ENCODE data around the gene CBLIF. TPM values are rescaled to one million over a fixed set of nuclear protein-coding genes. Genes with fewer than 3 reads are reported as not detected.
A peak's percentile ranks its signal among the peaks of the same experiment; 100 is the strongest.
"Not testable (repeated sequence)": the region's sequence is repeated elsewhere in the genome, so short reads cannot be mapped to it uniquely, and the experiment has no call there.

CBLIF gene
- total RNA-seq, 2 experiments from 2014 or later, result not detected

DNA sequence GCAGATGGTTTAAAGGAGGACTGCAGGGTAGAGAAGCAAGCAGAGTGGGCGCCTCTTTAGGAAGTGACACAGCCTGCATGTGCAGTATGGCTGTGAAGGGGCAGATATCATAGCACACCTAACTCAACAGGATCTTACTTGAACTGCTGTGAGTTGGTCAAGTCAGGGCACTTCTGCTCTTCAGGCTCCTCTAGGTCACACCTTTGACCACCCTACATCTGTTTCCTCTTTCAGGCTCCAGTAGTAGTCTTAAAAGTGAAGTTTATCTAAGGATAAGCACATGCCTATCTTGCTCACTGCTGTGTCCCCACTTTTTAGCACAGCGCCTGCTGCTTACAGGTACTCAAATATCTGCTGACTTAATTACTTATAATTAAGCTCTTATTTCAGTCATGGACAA, 41.2 kb downstream of the CBLIF start:
- POLR2A ChIA-PET, result no interaction called here

DNA sequence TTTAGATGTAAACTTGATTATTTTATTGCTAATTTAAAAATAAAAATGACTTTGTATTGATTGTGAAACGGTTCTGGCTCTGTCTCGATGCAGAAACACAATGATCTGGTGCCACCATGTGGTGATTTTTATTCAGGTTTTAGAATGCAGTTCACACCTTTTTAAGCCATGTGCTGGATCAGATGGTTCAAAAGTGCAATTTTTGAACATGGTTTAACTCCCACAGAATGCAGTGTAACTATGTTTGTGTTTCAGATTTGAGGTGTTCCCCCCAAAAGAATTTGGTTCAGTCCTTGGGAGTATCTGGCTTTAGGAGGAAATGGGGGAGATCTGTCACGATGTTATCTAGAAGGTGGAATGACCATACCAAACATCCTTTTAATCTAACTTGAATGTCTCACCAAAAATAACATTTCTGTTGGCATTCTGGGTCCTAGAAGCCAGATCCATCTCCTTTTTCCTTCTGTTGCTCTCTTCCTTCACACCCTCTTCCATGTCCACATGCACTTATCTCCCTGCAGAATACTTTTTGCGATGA, 42.6 kb downstream of the CBLIF start:
- Mint-ChIP-seq H3K27ac (no peak overlapping the region), H3K9me3 (no peaks in the 10 kb centered on the region), H3K27me3 (no peaks in the 10 kb centered on the region), H3K4me3 (no peak overlapping the region), H3K4me1 (peaks cover 15% of the 10 kb centered on the region), H3K36me3 (ENCODE audit: low read depth) (peaks cover 26% of the 10 kb centered on the region)
- CTCF ChIA-PET, result interaction anchor here (1.0 to 4.1 kb wide), 5 partner anchors 14 to 48 kb away, joined by 3 to 30 read pairs (median 4); partner anchors contain the start of gene STX3
- POLR2A ChIA-PET, result no interaction called here
- peak; percentile 79 for DNase-seq

More for the DNA sequence above, 41.2 kb downstream of the CBLIF start:
- no peak for DNase-seq
- Mint-ChIP-seq H3K4me3 (no peak overlapping the region), H3K27me3 (no peaks in the 10 kb centered on the region), H3K9me3 (no peaks in the 10 kb centered on the region), H3K36me3 (ENCODE audit: low read depth) (peaks cover 28% of the 10 kb centered on the region), H3K4me1 (peaks cover 22% of the 10 kb centered on the region), H3K27ac (no peak overlapping the region)
- CTCF ChIA-PET, result interaction anchor here (0.6 kb wide), 1 partner anchor 112 kb away, joined by 3 read pairs; no protein-coding TSS in a partner anchor

DNA sequence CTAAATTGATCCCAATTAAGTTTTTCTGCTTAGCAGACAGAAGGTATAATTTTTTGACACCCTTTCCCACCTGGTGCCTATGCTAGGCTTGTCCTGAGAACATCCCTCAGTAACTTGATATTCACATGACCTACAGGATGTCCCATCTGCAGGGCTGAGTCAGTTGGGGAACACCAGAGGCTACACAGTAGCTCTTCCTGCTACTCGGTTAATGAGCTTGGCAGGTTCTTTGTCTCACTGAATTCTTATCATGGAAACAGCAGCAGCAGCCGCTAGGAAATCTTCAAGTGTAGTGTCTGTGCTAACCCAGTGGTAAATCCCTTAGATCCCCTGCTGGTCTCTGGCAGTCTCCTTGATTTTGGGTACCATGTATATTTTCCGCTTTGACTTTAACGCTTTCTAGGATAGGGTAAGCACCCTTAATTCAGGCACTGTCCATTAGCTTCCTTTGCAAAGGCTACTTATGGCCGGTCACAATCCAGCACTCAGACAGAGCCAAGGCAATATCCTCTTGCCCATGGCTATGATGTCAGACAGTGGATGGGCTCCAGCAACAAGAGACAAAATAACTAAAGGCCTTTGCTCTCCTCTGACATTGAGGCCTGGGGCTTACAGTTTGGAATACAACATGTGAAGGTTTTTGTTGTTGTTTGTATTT, 43.2 kb downstream of the CBLIF start:
- Mint-ChIP-seq H3K4me3 (no peak overlapping the region), H3K27ac (no peak overlapping the region), H3K9me3 (no peaks in the 10 kb centered on the region), H3K4me1 (peaks cover 15% of the 10 kb centered on the region), H3K36me3 (ENCODE audit: low read depth) (peaks cover 27% of the 10 kb centered on the region), H3K27me3 (no peaks in the 10 kb centered on the region)
- ChIA-PET POLR2A (interaction anchor here (0.6 kb wide), 1 partner anchor 50 kb away, joined by 5 read pairs; no protein-coding TSS in a partner anchor), CTCF (interaction anchor here (0.6 to 4.1 kb wide), 14 partner anchors 8 to 125 kb away, joined by 3 to 30 read pairs (median 4); partner anchors contain the start of gene STX3)
- DNase-seq, result no peak

- CTCF ChIA-PET, result interaction anchor here (0.8 to 4.1 kb wide), 14 partner anchors 8 to 124 kb away, joined by 3 to 30 read pairs (median 4); partner anchors contain the start of gene STX3
- H3K36me3 Mint-ChIP-seq (ENCODE audit: low read depth), result peaks cover 21% of the 10 kb centered on the region
- H3K27ac Mint-ChIP-seq, result no peak overlapping the region
- POLR2A ChIA-PET, result no interaction called here
- DNase-seq, result no peak
- H3K4me1 Mint-ChIP-seq, result peaks cover 15% of the 10 kb centered on the region
- H3K27me3 Mint-ChIP-seq, result no peaks in the 10 kb centered on the region
- H3K4me3 Mint-ChIP-seq, result no peak overlapping the region
- no peaks in the 10 kb centered on the region for H3K9me3 Mint-ChIP-seq
Measured at GRCh38 chr11:59801160-59801706, 44.1 kb downstream of the CBLIF start.

DNA sequence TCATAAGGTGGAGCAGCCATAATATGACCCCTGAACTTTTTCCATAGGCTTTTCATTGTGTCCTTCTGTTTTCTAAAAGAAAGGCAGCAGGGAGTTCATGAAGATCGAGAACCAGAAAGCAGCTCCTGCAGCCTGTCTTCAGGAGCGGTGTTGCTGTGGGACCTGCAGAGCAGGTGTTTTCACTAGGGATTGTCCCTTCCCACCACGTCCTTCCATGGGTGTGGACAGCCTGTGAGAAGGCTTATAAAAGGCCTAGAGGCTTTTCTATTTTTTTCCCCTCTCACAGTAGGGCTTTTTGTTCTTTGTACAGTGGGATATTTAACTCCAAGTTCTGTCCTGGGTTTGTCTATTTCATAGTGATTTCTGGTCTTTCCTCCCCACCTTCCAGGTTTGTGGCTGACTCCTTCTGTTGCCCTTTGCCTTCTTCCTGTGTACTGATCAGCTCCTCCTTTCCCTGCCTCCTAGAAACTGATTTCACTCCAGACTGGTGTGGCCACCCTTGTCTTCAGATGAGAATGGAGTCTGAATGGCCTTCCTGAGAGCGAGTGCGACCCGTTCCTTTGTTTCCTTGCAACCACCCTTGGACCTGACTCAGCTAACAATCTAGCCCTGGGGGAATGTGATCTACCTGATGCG, 44.8 kb downstream of the CBLIF start:
- no peak for DNase-seq
- Mint-ChIP-seq H3K36me3 (ENCODE audit: low read depth) (peaks cover 24% of the 10 kb centered on the region), H3K4me1 (peaks cover 15% of the 10 kb centered on the region), H3K27ac (peak overlapping the region; percentile 34), H3K4me3 (no peak overlapping the region), H3K27me3 (no peaks in the 10 kb centered on the region), H3K9me3 (no peaks in the 10 kb centered on the region)
- CTCF ChIA-PET, result interaction anchor here (1.2 to 4.1 kb wide), 3 partner anchors 11 to 45 kb away, joined by 3 to 30 read pairs (median 3); partner anchors contain the start of gene STX3
- POLR2A ChIA-PET, result no interaction called here

DNA sequence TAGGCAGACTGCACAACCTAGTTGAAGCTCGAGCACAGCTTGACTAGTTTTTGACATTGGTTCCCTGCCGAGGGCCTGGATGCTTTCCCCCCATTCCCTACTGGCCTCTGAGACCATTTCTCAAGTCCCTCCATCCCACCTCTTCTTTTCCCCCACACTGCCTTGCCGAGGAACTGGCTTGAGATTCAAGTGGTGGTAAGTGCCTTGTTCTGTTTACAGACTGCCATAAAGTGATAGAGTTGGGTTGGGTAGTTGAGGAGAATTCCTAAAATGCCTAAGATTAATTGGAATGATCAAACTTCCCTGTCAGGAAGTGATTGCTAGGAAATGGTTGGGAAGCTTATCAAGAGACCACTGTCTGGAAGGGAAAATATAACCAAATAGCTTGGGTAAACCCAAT, 50.9 kb downstream of the CBLIF start:
- POLR2A ChIA-PET, result no interaction called here
- Mint-ChIP-seq H3K27me3 (no peaks in the 10 kb centered on the region), H3K4me1 (no peaks in the 10 kb centered on the region), H3K9me3 (no peaks in the 10 kb centered on the region), H3K27ac (no peak overlapping the region), H3K4me3 (no peak overlapping the region), H3K36me3 (ENCODE audit: low read depth) (peaks cover 43% of the 10 kb centered on the region)
- DNase-seq, result no peak
- CTCF ChIA-PET, result interaction anchor here (0.5 kb wide), 1 partner anchor 16 kb away, joined by 4 read pairs; no protein-coding TSS in a partner anchor

- CTCF ChIA-PET, result interaction anchor here (2.1 kb wide), 1 partner anchor 9 kb away, joined by 10 read pairs; no protein-coding TSS in a partner anchor
- peaks cover 54% of the 10 kb centered on the region for H3K36me3 Mint-ChIP-seq (ENCODE audit: low read depth)
- H3K9me3 Mint-ChIP-seq, result no peaks in the 10 kb centered on the region
- H3K4me1 Mint-ChIP-seq, result peaks cover 7% of the 10 kb centered on the region
- no peaks in the 10 kb centered on the region for H3K27me3 Mint-ChIP-seq
- POLR2A ChIA-PET, result no interaction called here
- H3K4me3 Mint-ChIP-seq, result no peak overlapping the region
- no peak for DNase-seq
- H3K27ac Mint-ChIP-seq, result no peak overlapping the region
Measured at GRCh38 chr11:59792507-59792906, 52.8 kb downstream of the CBLIF start.

DNA sequence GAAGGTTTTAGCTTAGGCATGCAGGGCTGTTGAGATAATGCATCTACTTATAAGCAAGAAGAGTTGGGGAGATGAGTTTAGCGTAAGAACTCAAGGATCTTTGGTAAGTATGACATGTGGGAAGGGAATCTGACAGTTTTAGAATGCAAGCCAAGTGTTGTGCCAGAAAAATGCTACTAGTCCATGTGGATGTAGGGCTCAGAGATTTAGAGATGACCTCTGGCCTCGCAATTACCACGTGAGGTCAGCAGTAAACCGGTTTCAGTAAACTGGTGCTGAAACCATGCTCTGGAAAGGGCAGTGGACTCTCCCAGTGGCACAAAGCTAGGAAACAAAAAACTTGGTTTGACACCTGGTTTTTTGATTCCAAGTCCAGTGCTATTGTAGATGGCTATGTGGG, 53.7 kb downstream of the CBLIF start:
- CTCF ChIA-PET, result interaction anchor here (2.1 kb wide), 1 partner anchor 10 kb away, joined by 10 read pairs; no protein-coding TSS in a partner anchor
- H3K36me3 Mint-ChIP-seq (ENCODE audit: low read depth), result peaks cover 58% of the 10 kb centered on the region
- POLR2A ChIA-PET, result no interaction called here

DNA sequence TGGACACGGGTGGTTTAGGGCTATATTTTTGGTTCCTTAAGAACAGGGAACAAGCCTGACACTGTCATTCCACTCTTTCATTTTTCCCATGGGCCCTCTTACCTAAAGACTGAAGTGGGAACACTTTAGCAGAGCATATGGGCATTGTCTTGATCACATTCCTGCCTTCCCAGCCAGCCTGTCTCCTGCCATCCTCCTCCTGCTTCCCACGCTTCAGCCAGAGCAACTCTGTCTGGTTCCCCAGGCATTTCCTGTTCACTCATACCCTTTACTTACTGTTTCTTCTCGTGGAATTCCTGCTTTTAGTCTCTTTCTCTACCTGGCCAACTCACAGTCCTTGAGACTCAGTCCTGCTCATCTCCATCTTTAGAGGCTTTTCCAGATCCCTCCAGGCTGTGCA, 57.5 kb downstream of the CBLIF start:
- no peaks in the 10 kb centered on the region for H3K27me3 Mint-ChIP-seq
- no peak for DNase-seq
- peaks cover 67% of the 10 kb centered on the region for H3K36me3 Mint-ChIP-seq (ENCODE audit: low read depth)
- no peak overlapping the region for H3K27ac Mint-ChIP-seq
- ChIA-PET POLR2A (interaction anchor here (0.7 kb wide), 1 partner anchor 38 kb away, joined by 3 read pairs; no protein-coding TSS in a partner anchor), CTCF (interaction anchor here (1.1 to 1.3 kb wide), 3 partner anchors 12 to 16 kb away, joined by 4 to 8 read pairs (median 6); no protein-coding TSS in a partner anchor)
- H3K4me1 Mint-ChIP-seq, result peaks cover 48% of the 10 kb centered on the region
- no peak overlapping the region for H3K4me3 Mint-ChIP-seq
- peaks cover 10% of the 10 kb centered on the region for H3K9me3 Mint-ChIP-seq

More for the DNA sequence above, 53.7 kb downstream of the CBLIF start:
- Mint-ChIP-seq H3K4me1 (peaks cover 16% of the 10 kb centered on the region), H3K27me3 (no peaks in the 10 kb centered on the region), H3K9me3 (no peaks in the 10 kb centered on the region), H3K4me3 (no peak overlapping the region), H3K27ac (no peak overlapping the region)
- no peak for DNase-seq

DNA sequence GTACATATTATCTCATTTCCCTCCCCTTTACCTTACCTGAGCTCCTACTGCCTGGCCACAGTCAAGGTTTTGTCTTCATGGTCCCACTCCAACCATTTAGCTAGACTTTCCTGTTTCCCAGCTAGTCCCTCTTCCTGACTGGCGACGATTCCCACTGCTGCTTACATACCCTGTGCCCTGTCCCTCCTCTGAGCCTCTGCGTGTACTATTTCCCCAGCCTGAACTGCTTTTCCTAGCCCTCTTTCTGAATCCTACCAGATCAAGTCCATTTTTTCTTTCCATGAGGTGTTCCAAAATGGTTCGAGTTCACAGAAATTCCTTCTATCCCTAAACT, 58.1 kb downstream of the CBLIF start:
- CTCF ChIA-PET, result interaction anchor here (1.0 kb wide), 1 partner anchor 33 kb away, joined by 4 read pairs; the partner anchor contains the start of gene STX3
- no peak overlapping the region for H3K4me3 Mint-ChIP-seq
- no peak for DNase-seq
- POLR2A ChIA-PET, result no interaction called here
- no peak overlapping the region for H3K27ac Mint-ChIP-seq
- H3K36me3 Mint-ChIP-seq (ENCODE audit: low read depth), result peaks cover 65% of the 10 kb centered on the region
- peaks cover 52% of the 10 kb centered on the region for H3K4me1 Mint-ChIP-seq
- peaks cover 12% of the 10 kb centered on the region for H3K9me3 Mint-ChIP-seq
- H3K27me3 Mint-ChIP-seq, result no peaks in the 10 kb centered on the region

DNA sequence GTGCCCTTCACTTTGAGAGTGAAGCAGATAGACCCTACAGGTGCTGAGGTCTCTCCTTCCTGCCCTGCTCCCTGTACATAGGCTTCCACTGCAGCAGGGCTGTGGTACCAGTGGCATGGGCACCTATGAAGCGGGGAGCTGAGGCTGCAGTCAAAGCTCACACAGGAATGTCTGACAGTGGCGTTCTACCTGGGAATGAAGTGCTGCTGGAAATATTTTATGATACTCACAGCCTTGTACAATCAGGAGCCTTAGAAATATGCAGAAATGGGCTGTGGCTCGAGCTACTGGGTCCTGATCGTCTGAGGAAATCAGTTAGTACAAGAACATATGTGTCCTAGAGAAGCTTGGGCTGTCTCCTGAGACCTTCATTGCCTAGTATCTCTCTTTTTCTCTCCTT, 59.5 kb downstream of the CBLIF start:
- Mint-ChIP-seq H3K36me3 (ENCODE audit: low read depth) (peaks cover 70% of the 10 kb centered on the region), H3K9me3 (peaks cover 19% of the 10 kb centered on the region), H3K4me1 (peaks cover 61% of the 10 kb centered on the region), H3K27ac (no peak overlapping the region), H3K27me3 (no peaks in the 10 kb centered on the region), H3K4me3 (no peak overlapping the region)
- ChIA-PET POLR2A (no interaction called here), CTCF (interaction anchor here (0.7 to 1.5 kb wide), 5 partner anchors 12 to 1114 kb away, joined by 3 to 5 read pairs (median 4); partner anchors contain the start of gene STX3)
- no peak for DNase-seq

DNA sequence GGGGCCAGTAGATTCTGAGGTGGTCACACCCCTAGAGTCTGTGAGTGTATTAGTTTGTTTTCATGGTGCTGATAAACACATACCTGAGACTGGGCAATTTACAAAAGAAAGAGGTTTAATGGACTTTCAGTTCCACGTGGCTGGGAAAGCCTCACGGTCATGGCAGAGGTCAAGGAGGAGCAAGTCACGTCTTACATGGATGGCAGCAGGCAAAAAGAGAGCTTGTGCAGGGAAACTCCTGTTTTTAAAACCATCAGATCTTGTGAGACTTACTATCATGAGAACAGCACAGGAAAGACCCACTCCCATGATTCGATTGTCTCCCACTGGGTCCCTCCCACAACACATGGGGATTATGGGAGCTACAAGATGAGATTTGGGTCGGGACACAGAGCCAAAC, 60.9 kb downstream of the CBLIF start:
- DNase-seq, POLR2A ChIA-PET, H3K27me3 Mint-ChIP-seq, H3K4me3 Mint-ChIP-seq: not testable (repeated sequence)
- CTCF ChIA-PET, result interaction anchor here (0.7 to 2.0 kb wide), 4 partner anchors 13 to 45 kb away, joined by 3 to 5 read pairs (median 4); no protein-coding TSS in a partner anchor
- H3K4me1 Mint-ChIP-seq, result peaks cover 69% of the 10 kb centered on the region
- peaks cover 20% of the 10 kb centered on the region for H3K9me3 Mint-ChIP-seq
- H3K27ac Mint-ChIP-seq, result peak overlapping the region; percentile 69
- peaks cover 75% of the 10 kb centered on the region for H3K36me3 Mint-ChIP-seq (ENCODE audit: low read depth)

Data from activated CD4-positive, alpha-beta T cell treated with anti-CD3 and anti-CD28 coated beads, Interleukin-2, amount 10 ng/mL, durations not matched to agents 7 days and 5 days (primary cell).